H1 (cell line): ENCODE results near the gene PDE2A. TPM values are rescaled to one million over a fixed set of nuclear protein-coding genes. Genes with fewer than 3 reads are reported as not detected.

Source experiments
- CTCF ChIA-PET: fragments of 300-600 bp; sonication (Branson Sonifier 250); formaldehyde crosslinking; loops from one replicate; lab custom pipeline; 2021; ENCODE audit not compliant: partially characterized antibody; lab: Charles Lee
- POLR2A ChIA-PET: fragments of 300-600 bp; sonication (Branson Sonifier 250); formaldehyde crosslinking; loops from one replicate; lab custom pipeline; 2021; ENCODE audit warnings: inconsistent platforms; ENCODE audit not compliant: partially characterized antibody; lab: Charles Lee
- DNase-seq, 2 experiments: peaks; one replicate each; pipeline versions ENCODE4 v3.0.0 to v3.0.0-alpha.2; 2010 to 2022; ENCODE audit warnings: low spot score in 2 of 2, low read depth in 1 of 2, mixed read lengths in 1 of 2
- FAIRE-seq: peaks from 2 replicates; lab custom pipeline; 2011; peaks lifted over from hg19 to GRCh38; lab: Jason Lieb, UNC
- H2AFZ ChIP-seq: 2 replicates; pipeline ENCODE4 v1.8.1; 2012; ENCODE audit warnings: low read length, inconsistent platforms
- H2AK5ac ChIP-seq: 2 replicates; pipeline ENCODE4 v1.6.1; 2013; ENCODE audit warnings: low read depth, low read length
- H2BK120ac ChIP-seq: replicated peaks from 2 replicates; pipeline ENCODE3; 2013; ENCODE audit warnings: low read depth, low read length, inconsistent platforms
- H2BK12ac ChIP-seq: 2 replicates; pipeline ENCODE4 v1.6.1; 2013; ENCODE audit warnings: low read depth, low read length
- H2BK15ac ChIP-seq: 2 replicates; pipeline ENCODE4 v1.6.1; 2013; ENCODE audit warnings: low read length
- H2BK20ac ChIP-seq: 2 replicates; pipeline ENCODE4 v1.6.1; 2013; ENCODE audit warnings: low read length
- H2BK5ac ChIP-seq: 2 replicates; pipeline ENCODE4 v1.6.1; 2013; ENCODE audit warnings: low read depth, low read length
- H3K14ac ChIP-seq: 2 replicates; pipeline ENCODE4 v1.6.1; 2013; ENCODE audit warnings: inconsistent platforms; ENCODE audit not compliant: insufficient read length
- H3K18ac ChIP-seq: 2 replicates; pipeline ENCODE4 v1.6.1; 2013; ENCODE audit warnings: low read length; ENCODE audit errors: extremely low read depth
- H3K23ac ChIP-seq: 2 replicates; pipeline ENCODE4 v1.6.1; 2013; ENCODE audit warnings: inconsistent platforms; ENCODE audit not compliant: insufficient read length
- H3K23me2 ChIP-seq: 2 replicates; pipeline ENCODE4 v1.6.1; 2013; ENCODE audit warnings: low read depth, low read length
- H3K27ac ChIP-seq: 2 replicates; pipeline ENCODE4 v1.6.1; 2011; ENCODE audit warnings: low read depth, low read length, inconsistent platforms
- H3K27me3 ChIP-seq, 4 experiments: replicated peaks in 1 of 4; 1 replicate in 1 of 4; 2 replicates in 3 of 4; pipeline versions ENCODE4 v1.6.1 to v1.8.1; 2011 to 2013; ENCODE audit warnings: low read length in 3 of 4, mild to moderate bottlenecking in 3 of 4, inconsistent platforms in 2 of 4, mixed read lengths in 2 of 4, moderate library complexity in 1 of 4; ENCODE audit not compliant: control insufficient read depth in 3 of 4, insufficient read depth in 3 of 4; ENCODE audit errors: extremely low read depth in 1 of 4
- H3K36me3 ChIP-seq, 4 experiments: 2 replicates each; pipeline versions ENCODE4 v1.6.1 to v1.8.1; 2011 to 2013; ENCODE audit warnings: mild to moderate bottlenecking in 4 of 4, low read length in 3 of 4, moderate library complexity in 2 of 4, control low read depth in 1 of 4, inconsistent platforms in 1 of 4; ENCODE audit not compliant: insufficient read depth in 4 of 4, control insufficient read depth in 2 of 4
- H3K4ac ChIP-seq: replicated peaks from 2 replicates; pipeline ENCODE3; 2013; ENCODE audit warnings: low read length, low read depth, mixed read lengths, inconsistent platforms; ENCODE audit not compliant: insufficient read length
- H3K4me1 ChIP-seq, 4 experiments: replicated peaks in 1 of 4; 1 replicate in 1 of 4; 2 replicates in 3 of 4; pipeline versions ENCODE4 v1.6.1 to v1.8.1; 2011 to 2013; ENCODE audit warnings: low read length in 3 of 4, inconsistent platforms in 2 of 4, mixed read lengths in 1 of 4; ENCODE audit not compliant: insufficient read depth in 4 of 4, control insufficient read depth in 3 of 4
- H3K4me2 ChIP-seq, 2 experiments: 2 replicates each; pipeline versions ENCODE4 v1.6.1 to v1.8.1; 2011 to 2013; ENCODE audit warnings: low read depth in 2 of 2, low read length in 2 of 2, control low read depth in 1 of 2, inconsistent platforms in 1 of 2, mild to moderate bottlenecking in 1 of 2; ENCODE audit not compliant: insufficient read depth in 1 of 2
- H3K4me3 ChIP-seq, 4 experiments: fragments of 200-600, 300-600 bp in 1 of 4; sonication (generic), shearing (Covaris generic), sonication (Bioruptor Twin) in 1 of 4; 2 replicates each; pipeline versions ENCODE4 v1.5.1 to v1.8.1; 2011 to 2016; ENCODE audit warnings: low read length in 4 of 4, low read depth in 3 of 4, control low read depth in 2 of 4, inconsistent platforms in 2 of 4, mild to moderate bottlenecking in 2 of 4, mixed read lengths in 1 of 4, moderate library complexity in 1 of 4; ENCODE audit not compliant: insufficient read depth in 2 of 4; ENCODE audit errors: extremely low read depth in 1 of 4
- H3K56ac ChIP-seq: replicated peaks from 2 replicates; pipeline ENCODE3; 2013; ENCODE audit warnings: low read depth, mild to moderate bottlenecking, mixed read lengths, low read length, inconsistent platforms; ENCODE audit not compliant: insufficient read length
- H3K79me1 ChIP-seq: 2 replicates; pipeline ENCODE4 v1.6.1; 2013; ENCODE audit warnings: low read depth, low read length, control low read depth
- H3K79me2 ChIP-seq, 2 experiments: 2 replicates each; pipeline versions ENCODE4 v1.6.1 to v1.8.1; 2012 to 2013; ENCODE audit warnings: low read length in 2 of 2, mild to moderate bottlenecking in 2 of 2, inconsistent platforms in 1 of 2; ENCODE audit not compliant: insufficient read depth in 2 of 2, control insufficient read depth in 1 of 2
- H3K9ac ChIP-seq, 4 experiments: replicated peaks in 1 of 4; 1 replicate in 1 of 4; 2 replicates in 3 of 4; pipeline versions ENCODE4 v1.6.1 to v1.8.1; 2011 to 2013; ENCODE audit warnings: low read depth in 3 of 4, low read length in 3 of 4, control low read depth in 2 of 4, mild to moderate bottlenecking in 2 of 4, moderate library complexity in 2 of 4, inconsistent platforms in 1 of 4; ENCODE audit errors: extremely low read depth in 1 of 4
- H3K9me3 ChIP-seq, 2 experiments: 2 replicates each; pipeline versions ENCODE4 v1.6.1 to v1.8.1; 2012 to 2013; ENCODE audit warnings: mild to moderate bottlenecking in 2 of 2, moderate library complexity in 2 of 2, control low read depth in 1 of 2, inconsistent platforms in 1 of 2, low read depth in 1 of 2, low read length in 1 of 2, mixed read lengths in 1 of 2; ENCODE audit not compliant: insufficient read depth in 2 of 2
- H4K20me1 ChIP-seq, 2 experiments: replicated peaks in 1 of 2; 2 replicates each; pipeline versions ENCODE3 to v1.8.1; 2011 to 2013; ENCODE audit warnings: inconsistent platforms in 2 of 2, low read length in 2 of 2, mild to moderate bottlenecking in 1 of 2; ENCODE audit not compliant: insufficient read depth in 2 of 2, control insufficient read depth in 1 of 2
- H4K5ac ChIP-seq: 2 replicates; pipeline ENCODE4 v1.6.1; 2013; ENCODE audit warnings: low read length, low read depth, mixed read lengths, inconsistent platforms; ENCODE audit not compliant: insufficient read length
- H4K8ac ChIP-seq: 2 replicates; pipeline ENCODE4 v1.8.0; 2013; ENCODE audit warnings: mild to moderate bottlenecking, moderate library complexity, low read length, inconsistent platforms; ENCODE audit not compliant: insufficient read depth; ENCODE audit errors: extremely low read depth
- H4K91ac ChIP-seq: replicated peaks from 2 replicates; pipeline ENCODE3; 2013; ENCODE audit warnings: low read length, mixed read lengths, inconsistent platforms; ENCODE audit not compliant: insufficient read length
- ASH2L ChIP-seq: fragments of 200-600, 300-600 bp; sonication (generic); IDR thresholded peaks from one replicate; pipeline ENCODE4 v1.7.1; 2017; ENCODE audit warnings: low read length
- CBX8 ChIP-seq: fragments of 300-800, 300-1000 bp; sonication (generic); IDR thresholded peaks from 2 replicates; pipeline ENCODE4 v1.7.1; 2016; ENCODE audit warnings: low read depth, low read length, borderline replicate concordance
- CREB1 ChIP-seq: IDR thresholded peaks from 2 replicates; pipeline ENCODE4 v1.6.1; 2012; ENCODE audit warnings: inconsistent platforms
- FOSL1 ChIP-seq: IDR thresholded peaks from 2 replicates; pipeline ENCODE4 v1.6.1; 2011; ENCODE audit warnings: mild to moderate bottlenecking, low read depth, low read length, moderate library complexity; ENCODE audit not compliant: insufficient read depth
- KDM4A ChIP-seq: IDR thresholded peaks from one replicate; pipeline ENCODE4 v1.7.1; 2012; ENCODE audit warnings: low read depth, mild to moderate bottlenecking, moderate library complexity, low read length, inconsistent platforms; ENCODE audit not compliant: severe bottlenecking
- MAFK ChIP-seq: IDR thresholded peaks from 2 replicates; pipeline ENCODE4 v1.6.1; 2012; ENCODE audit warnings: low read depth, mild to moderate bottlenecking, improper control_type of control experiment, low read length
- RFX5 ChIP-seq: IDR thresholded peaks from 2 replicates; pipeline ENCODE4 v1.6.1; 2011; ENCODE audit warnings: low read depth, low read length, improper control_type of control experiment, borderline replicate concordance
- SIN3A ChIP-seq, 2 experiments: IDR thresholded peaks in 1 of 2; conservative IDR thresholded peaks in 1 of 2; 2 replicates each; pipeline ENCODE4 v1.6.1; 2011 to 2012; ENCODE audit warnings: low read length in 2 of 2, improper control_type of control experiment in 1 of 2, low read depth in 1 of 2, mild to moderate bottlenecking in 1 of 2
- SP2 ChIP-seq: IDR thresholded peaks from 2 replicates; pipeline ENCODE4 v1.6.1; 2012; ENCODE audit warnings: mild to moderate bottlenecking, low read length, inconsistent platforms
- WGBS, 2 experiments: shearing (Covaris generic) in 1 of 2; methylation state at CpG; one replicate each; pipeline versions ENCODE4 v1.1.6 to v1.1.7; 2013 to 2015; ENCODE audit warnings: low lambda C conversion rate in 2 of 2, mixed read lengths in 2 of 2, inconsistent platforms in 1 of 2, low coverage in 1 of 2, missing lambda C conversion rate in 1 of 2; ENCODE audit not compliant: insufficient replicate concordance in 2 of 2, insufficient coverage in 1 of 2, insufficient read length in 1 of 2; ENCODE audit errors: extremely low coverage in 1 of 2, missing lambda C conversion rate in 1 of 2; 5-methylcytosine and 5-hydroxymethylcytosine counted together
- polyA plus RNA-seq, 7 experiments: library from polyadenylated mRNA; depleted of rRNA in 3 of 7; stranded (reverse) in 5 of 7; unstranded in 2 of 7; fragments of >200 nt in 5 of 7; fragments of 200-250 nt in 2 of 7; gene quantifications; 1 replicate in 5 of 7; 2 replicates in 1 of 7; 4 replicates in 1 of 7; pipeline versions ENCODE4 v1.2.1 to v1.2.3, GENCODE V29; 2011 to 2013; ENCODE audit warnings: missing spikeins in 2 of 7, mixed read lengths in 2 of 7
- total RNA-seq: library from RNA; stranded (reverse); fragmentation: NEBNext Ultra II Directional; extraction: Animal tissue kit (Norgen Biotek cat#: 25700); gene quantifications from 2 replicates; pipeline ENCODE4 v1.2.1, GENCODE V29; 2021
- TF ChIP-seq, protein P1 (sequence below): IDR thresholded peaks from 2 replicates; pipeline ENCODE4 v1.6.1; 2012; ENCODE audit warnings: inconsistent platforms
- TF ChIP-seq, protein P2 (sequence below): IDR thresholded peaks from 2 replicates; pipeline ENCODE4 v1.6.1; 2012; ENCODE audit warnings: inconsistent platforms

PDE2A gene
- total and polyA plus RNA-seq, 2 of the 8 experiments (the other 6 are each of a cell fraction or from before 2014, with no cell fraction given): 3.4 to 7.1 TPM

DNA sequence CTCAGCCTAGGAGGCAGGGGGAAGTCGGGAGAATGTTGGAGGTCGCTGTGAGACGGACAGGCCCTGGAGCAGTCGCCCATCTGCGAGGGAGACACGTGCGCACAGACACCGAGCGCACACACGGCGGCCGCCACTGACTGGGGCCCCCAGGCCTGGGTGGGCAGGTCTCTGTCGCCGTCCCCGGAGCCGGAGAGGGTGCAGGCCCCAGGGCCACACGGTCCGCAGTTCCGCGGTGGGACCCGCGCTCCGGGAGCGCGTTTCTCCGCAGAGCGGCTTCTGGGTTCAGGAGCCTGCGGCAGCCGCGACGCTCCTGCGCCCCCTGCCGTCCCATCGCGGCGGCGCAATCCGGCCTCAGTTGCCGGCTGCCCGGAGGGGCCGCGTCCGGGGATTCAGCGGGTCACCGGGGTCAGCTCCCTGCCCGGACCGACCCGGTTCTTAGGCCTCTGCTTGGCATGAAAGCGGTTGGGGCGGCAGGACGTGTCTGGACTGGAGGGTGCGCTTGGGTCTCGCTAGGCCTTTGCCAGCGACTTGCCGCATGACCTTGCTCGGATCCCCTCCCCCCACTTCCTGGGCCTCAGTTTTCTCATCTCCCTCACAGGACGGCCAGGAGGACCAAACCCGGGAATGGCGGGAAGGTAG lies 31.2 kb downstream of the PDE2A start:
- ChIA-PET POLR2A (interaction anchor here (1.0 to 1.5 kb wide), 3 partner anchors 29 to 736 kb away, joined by 3 to 5 read pairs (median 3); no protein-coding TSS in a partner anchor), CTCF (interaction anchor here (0.9 to 39.6 kb wide), 19 partner anchors 8 to 57 kb away, joined by 3 to 624 read pairs (median 5); partner anchors contain the start of gene PDE2A)
- no peaks in the 10 kb centered on the region for H3K36me3 ChIP-seq
- H3K23ac ChIP-seq: no peak overlapping the region
- H2BK15ac ChIP-seq: peak overlapping the region; percentile 95; the same call in 1 of the 2 replicates
- H4K8ac ChIP-seq: no peak overlapping the region; the same call in 1 of the 2 replicates
- no peak overlapping the region for H3K14ac ChIP-seq
- H2AK5ac ChIP-seq: no peak overlapping the region
- no peaks in the 10 kb centered on the region for H3K79me1 ChIP-seq
- FAIRE-seq (no peak), DNase-seq (peak; percentile 19 to 92)
- H3K27me3 ChIP-seq: peaks cover 16 to 49% (median 37%) of the 10 kb centered on the region in 4 experiments
- no peak overlapping the region for H3K27ac ChIP-seq
- H3K4me2 ChIP-seq: peak overlapping the region; percentile 58 to 97
- 0 out of 2 replicates have a peak overlapping the region, but pooled peaks have one; percentile 72 for H2BK20ac ChIP-seq
- H3K9ac ChIP-seq: no peak overlapping the region
- H4K91ac ChIP-seq: peak overlapping the region; percentile 85
- no peak overlapping the region for H3K4ac ChIP-seq
- peaks cover 0 to 2% (median 0%) of the 10 kb centered on the region in 4 experiments; a peak in 1 of 7 replicates for H3K4me1 ChIP-seq
- peaks cover 10% of the 10 kb centered on the region; the same call in 1 of the 2 replicates for H3K23me2 ChIP-seq
- no peaks in the 10 kb centered on the region for H3K79me2 ChIP-seq
- peak overlapping the region; percentile 14 to 59 (median 30); a peak in 5 of 8 replicates for H3K4me3 ChIP-seq
- no peak overlapping the region for H2BK5ac ChIP-seq
- H2BK12ac ChIP-seq: peak overlapping the region; percentile 87; the same call in 1 of the 2 replicates
- H3K56ac ChIP-seq: no peak overlapping the region
- H4K5ac ChIP-seq: no peak overlapping the region
- no peak overlapping the region for H2BK120ac ChIP-seq
- whole genome bisulfite sequencing, 2 experiments: 5% methylated on average over 39 of the region's 59 CpGs; no CpG with 5 or more reads in 1 of the 2 experiments
- H3K9me3 ChIP-seq: no peaks in the 10 kb centered on the region
- peaks cover 0 to 7% of the 10 kb centered on the region in 2 experiments for H4K20me1 ChIP-seq
- peak overlapping the region; percentile 90 for H3K18ac ChIP-seq
- H2AFZ ChIP-seq: no peak overlapping the region
- TF ChIP-seq SIN3A (conservative IDR thresholded peaks at IDR 0.05 in 1 of 2, IDR thresholded peaks at IDR 0.05 in 1 of 2; ENCODE audit: low read depth in 1 of 2, low read length in 2 of 2) (0 out of 4 replicates have a peak, but pooled peaks of 1 of the 2 experiments have one; percentile 58), CREB1 (no peak), SP2 (no peak), RFX5 (no peak), CBX8 (no peak), MAFK (no peak), KDM4A (peak; percentile 62), FOSL1 (no peak), ASH2L (peak; percentile 7)
- TF ChIP-seq, protein P1, sequence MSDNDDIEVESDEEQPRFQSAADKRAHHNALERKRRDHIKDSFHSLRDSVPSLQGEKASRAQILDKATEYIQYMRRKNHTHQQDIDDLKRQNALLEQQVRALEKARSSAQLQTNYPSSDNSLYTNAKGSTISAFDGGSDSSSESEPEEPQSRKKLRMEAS: peak; percentile 72
- TF ChIP-seq, protein P2, sequence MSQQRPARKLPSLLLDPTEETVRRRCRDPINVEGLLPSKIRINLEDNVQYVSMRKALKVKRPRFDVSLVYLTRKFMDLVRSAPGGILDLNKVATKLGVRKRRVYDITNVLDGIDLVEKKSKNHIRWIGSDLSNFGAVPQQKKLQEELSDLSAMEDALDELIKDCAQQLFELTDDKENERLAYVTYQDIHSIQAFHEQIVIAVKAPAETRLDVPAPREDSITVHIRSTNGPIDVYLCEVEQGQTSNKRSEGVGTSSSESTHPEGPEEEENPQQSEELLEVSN: peak; percentile 71; the same call in 1 of the 2 replicates
